ENCODE data around the gene CBY2.

CBY2 gene

GRCh38 chr13:45704211-45704739, 2.2 kb downstream of the CBY2 start:
- no peak for DNase-seq

GRCh38 chr13:45704854-45705695, 3.0 kb downstream of the CBY2 start:
- no peak for DNase-seq

GRCh38 chr13:45705918-45706317, 3.8 kb downstream of the CBY2 start:
- no peak for DNase-seq

- DNase-seq = no peak
Measured at GRCh38 chr13:45707516-45708100, 5.5 kb downstream of the CBY2 start.

GRCh38 chr13:45711951-45712350, 9.8 kb downstream of the CBY2 start:
- no peak for DNase-seq

GRCh38 chr13:45713106-45713690, 11.1 kb downstream of the CBY2 start:
- no peak for DNase-seq

GRCh38 chr13:45713721-45714120, 11.6 kb downstream of the CBY2 start:
- DNase-seq = no peak

GRCh38 chr13:45714170-45714569, 12.1 kb downstream of the CBY2 start:
- no peak for DNase-seq

GRCh38 chr13:45715351-45715750, 13.2 kb downstream of the CBY2 start:
- no peak for DNase-seq

GRCh38 chr13:45717349-45717748, 15.2 kb downstream of the CBY2 start:
- no peak for DNase-seq

- peak; percentile 33 for DNase-seq
Measured at GRCh38 chr13:45718063-45718462, 15.9 kb downstream of the CBY2 start.

GRCh38 chr13:45718992-45719391, 16.9 kb downstream of the CBY2 start:
- DNase-seq = no peak

- DNase-seq = no peak
Measured at GRCh38 chr13:45721203-45721731, 19.1 kb downstream of the CBY2 start.

GRCh38 chr13:45723798-45724197, 21.7 kb downstream of the CBY2 start:
- DNase-seq = no peak

GRCh38 chr13:45728759-45729158, 26.6 kb downstream of the CBY2 start:
- peak; percentile 42 for DNase-seq

GRCh38 chr13:45731455-45731854, 29.3 kb downstream of the CBY2 start:
- DNase-seq = no peak

GRCh38 chr13:45732916-45733315, 30.8 kb downstream of the CBY2 start:
- DNase-seq = no peak

GRCh38 chr13:45733361-45733760, 31.2 kb downstream of the CBY2 start:
- no peak for DNase-seq

GRCh38 chr13:45737571-45738017, 35.5 kb downstream of the CBY2 start:
- no peak for DNase-seq

GRCh38 chr13:45742985-45743384, 40.9 kb downstream of the CBY2 start:
- DNase-seq = no peak

- no peak for DNase-seq
Measured at GRCh38 chr13:45744979-45745378, 42.9 kb downstream of the CBY2 start.

GRCh38 chr13:45747071-45747470, 45.0 kb downstream of the CBY2 start:
- no peak for DNase-seq

- DNase-seq = no peak
Measured at GRCh38 chr13:45748941-45749759, 47.0 kb downstream of the CBY2 start.

Measured in 8988T (cell line).